ENCODE measurements around the gene HNRNPUL2. TPM values are rescaled to one million over a fixed set of nuclear protein-coding genes. Genes with fewer than 3 reads are reported as not detected.

Gene HNRNPUL2
- total and polyA plus RNA-seq, 2 of the 8 experiments (the other 6 are each of a cell fraction or from before 2014, with no cell fraction given), result 14.9 to 46.4 TPM

DNA sequence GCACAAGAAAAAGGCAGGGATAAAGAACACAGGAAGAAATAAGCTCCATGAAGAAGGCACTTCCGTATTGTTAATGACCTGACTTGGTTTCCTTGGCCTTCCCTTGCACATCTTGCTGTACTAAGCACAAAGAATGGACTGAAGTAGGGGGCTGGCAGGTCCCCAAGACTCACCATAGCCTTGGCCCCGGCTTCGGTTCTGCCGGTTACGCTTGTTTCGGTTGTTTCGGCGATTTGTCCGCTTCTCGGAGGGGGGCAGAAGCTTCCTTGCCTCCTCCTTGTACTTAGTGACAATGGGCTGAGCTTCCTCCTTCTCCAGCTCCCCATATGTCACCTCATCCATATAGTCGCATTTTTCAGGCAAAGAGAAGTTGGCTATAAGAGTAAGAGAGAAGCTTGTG is 10.4 kb downstream of the HNRNPUL2 start:
- Histone ChIP-seq H3K79me1 (ENCODE audit: low read depth, low read length) (no peaks in the 10 kb centered on the region; the same call in 1 of the 2 replicates), H2BK20ac (ENCODE audit: low read length) (no peak overlapping the region), H3K27me3 (replicated peaks in 1 of 4; ENCODE audit: control insufficient read depth in 3 of 4, extremely low read depth in 1 of 4, insufficient read depth in 3 of 4, low read length in 3 of 4) (no peaks in the 10 kb centered on the region; a peak in 1 of 7 replicates), H4K91ac (replicated peaks; ENCODE audit: insufficient read length, low read length) (no peak overlapping the region), H2BK120ac (replicated peaks; ENCODE audit: low read depth, low read length) (no peak overlapping the region), H2BK12ac (ENCODE audit: low read depth, low read length) (no peak overlapping the region), H3K4me3 (ENCODE audit: extremely low read depth in 1 of 4, insufficient read depth in 2 of 4, low read depth in 3 of 4, low read length in 4 of 4) (no peak overlapping the region), H3K9ac (replicated peaks in 1 of 4; ENCODE audit: extremely low read depth in 1 of 4, low read depth in 3 of 4, low read length in 3 of 4) (no peak overlapping the region), H3K36me3 (ENCODE audit: control insufficient read depth in 2 of 4, insufficient read depth in 4 of 4, low read length in 3 of 4) (peaks cover 41 to 97% (median 80%) of the 10 kb centered on the region in 4 experiments), H3K27ac (ENCODE audit: low read depth, low read length) (no peak overlapping the region), H4K20me1 (replicated peaks in 1 of 2; ENCODE audit: control insufficient read depth in 1 of 2, insufficient read depth in 2 of 2, low read length in 2 of 2) (peaks cover 0 to 3% of the 10 kb centered on the region in 2 experiments), H2AFZ (ENCODE audit: low read length) (no peak overlapping the region), H3K4me1 (replicated peaks in 1 of 4; ENCODE audit: control insufficient read depth in 3 of 4, insufficient read depth in 4 of 4, low read length in 3 of 4) (peaks cover 0 to 13% (median 2%) of the 10 kb centered on the region in 4 experiments; a peak in 3 of 7 replicates), H4K8ac (ENCODE audit: extremely low read depth, insufficient read depth, low read length) (no peak overlapping the region), H3K9me3 (ENCODE audit: insufficient read depth in 2 of 2, low read depth in 1 of 2, low read length in 1 of 2) (no peaks in the 10 kb centered on the region), H3K23me2 (ENCODE audit: low read depth, low read length) (no peaks in the 10 kb centered on the region), H3K23ac (ENCODE audit: insufficient read length) (no peak overlapping the region), H2BK15ac (ENCODE audit: low read length) (no peak overlapping the region), H4K5ac (ENCODE audit: insufficient read length, low read depth, low read length) (no peak overlapping the region), H3K79me2 (ENCODE audit: control insufficient read depth in 1 of 2, insufficient read depth in 2 of 2, low read length in 2 of 2) (peaks cover 0 to 19% of the 10 kb centered on the region in 2 experiments; a peak in 2 of 4 replicates), H2AK5ac (ENCODE audit: low read depth, low read length) (no peak overlapping the region), H3K4ac (replicated peaks; ENCODE audit: insufficient read length, low read depth, low read length) (no peak overlapping the region), H3K14ac (ENCODE audit: insufficient read length) (no peak overlapping the region), H3K56ac (replicated peaks; ENCODE audit: insufficient read length, low read depth, low read length) (no peak overlapping the region), H3K18ac (ENCODE audit: extremely low read depth, low read length) (no peak overlapping the region), H2BK5ac (ENCODE audit: low read depth, low read length) (no peak overlapping the region), H3K4me2 (ENCODE audit: insufficient read depth in 1 of 2, low read depth in 2 of 2, low read length in 2 of 2) (no peak overlapping the region)
- 93% methylated on average over 11 of the region's 11 CpGs; no CpG with 5 or more reads in 1 of the 2 experiments for WGBS, 2 experiments (ENCODE audit: extremely low coverage in 1 of 2, insufficient coverage in 1 of 2, insufficient read length in 1 of 2, insufficient replicate concordance in 2 of 2, low coverage in 1 of 2, low lambda C conversion rate in 2 of 2, missing lambda C conversion rate in 1 of 2)
- POLR2A ChIA-PET (ENCODE audit: partially characterized antibody), result interaction anchor here (1.0 to 61.4 kb wide), 10 partner anchors 9 to 143 kb away, joined by 3 to 2041 read pairs (median 5); partner anchors contain the start of genes BSCL2, C11orf98, CSKMT and EEF1G
- CTCF ChIA-PET (ENCODE audit: partially characterized antibody), result interaction anchor here (0.6 kb wide), 1 partner anchor 496 kb away, joined by 4 read pairs; no protein-coding TSS in a partner anchor
- FAIRE-seq (no peak), DNase-seq (ENCODE audit: low read depth in 1 of 2, low spot score in 2 of 2) (no peak)
- no peak for TF ChIP-seq POU5F1 (IDR thresholded peaks at IDR 0.05; ENCODE audit: low read depth, low read length)
- no peak for TF ChIP-seq SP4 (IDR thresholded peaks at IDR 0.05; ENCODE audit: low read length)
- TF ChIP-seq RFX5 (IDR thresholded peaks at IDR 0.05; ENCODE audit: borderline replicate concordance, low read depth, low read length), result no peak
- TF ChIP-seq NANOG (IDR thresholded peaks at IDR 0.05; ENCODE audit: insufficient read depth, low read depth, low read length, poor library complexity, severe bottlenecking), result no peak
- no peak for TF ChIP-seq BRCA1 (IDR thresholded peaks at IDR 0.05; ENCODE audit: low read depth, low read length)
- TF ChIP-seq HDAC2 (IDR thresholded peaks at IDR 0.05; ENCODE audit: borderline replicate concordance in 1 of 2, low read depth in 2 of 2, low read length in 2 of 2), result no peak
- TF ChIP-seq SAP30 (IDR thresholded peaks at IDR 0.05; ENCODE audit: insufficient read depth, insufficient replicate concordance, low read length), result no peak
- TF ChIP-seq RBBP5 (IDR thresholded peaks at IDR 0.05; ENCODE audit: borderline replicate concordance, low read depth, low read length), result no peak
- no peak for TF ChIP-seq CHD1 (IDR thresholded peaks at IDR 0.05; ENCODE audit: low read depth, low read length)
- TF ChIP-seq KDM5A (IDR thresholded peaks at IDR 0.05; ENCODE audit: low read length), result no peak
- TF ChIP-seq TCF12 (IDR thresholded peaks at IDR 0.05; ENCODE audit: low read depth, low read length), result no peak
